Loucy (cell line): ENCODE data around the gene BCL11B.

Source experiments
- H2AFZ ChIP-seq: fragments of 200-600 bp; sonication (generic); 2 replicates; pipeline ENCODE4 v1.6.0; 2016; ENCODE audit warnings: antibody characterized with exemption, mild to moderate bottlenecking, low read length, moderate library complexity
- H3F3A ChIP-seq: fragments of 200-600 bp; 2 replicates; pipeline ENCODE4 v1.6.0; 2016; ENCODE audit warnings: antibody characterized with exemption, low read depth, mild to moderate bottlenecking
- H3K27me3 ChIP-seq: fragments of 200-600 bp; sonication (generic); 2 replicates; pipeline ENCODE4 v1.6.1; 2014; ENCODE audit warnings: low read length, mild to moderate bottlenecking; ENCODE audit not compliant: insufficient read depth, poor library complexity, severe bottlenecking
- H3K36me3 ChIP-seq: fragments of 200-600 bp; sonication (generic); 2 replicates; pipeline ENCODE4 v1.6.1; 2016; ENCODE audit warnings: low read length; ENCODE audit not compliant: insufficient read depth
- H3K4me1 ChIP-seq: fragments of 200-600 bp; sonication (generic); 2 replicates; pipeline ENCODE4 v1.5.1; 2014; ENCODE audit warnings: low read length, mild to moderate bottlenecking; ENCODE audit not compliant: insufficient read depth, poor library complexity, severe bottlenecking
- H3K4me2 ChIP-seq: fragments of 200-600 bp; sonication (generic); 2 replicates; pipeline ENCODE4 v1.6.0; 2014; ENCODE audit warnings: antibody characterized with exemption, low read length, low read depth, mild to moderate bottlenecking; ENCODE audit not compliant: poor library complexity, severe bottlenecking
- H3K4me3 ChIP-seq: fragments of 200-600 bp; sonication (generic); 2 replicates; pipeline ENCODE4 v1.5.1; 2014; ENCODE audit warnings: low read length, mild to moderate bottlenecking, mixed read lengths; ENCODE audit not compliant: poor library complexity, severe bottlenecking
- H3K79me2 ChIP-seq: fragments of 200-600 bp; sonication (generic); 2 replicates; pipeline ENCODE4 v1.6.1; 2014; ENCODE audit warnings: low read length; ENCODE audit not compliant: insufficient read depth
- H3K9ac ChIP-seq: fragments of 200-600 bp; sonication (generic); 2 replicates; pipeline ENCODE4 v1.6.0; 2014; ENCODE audit warnings: mild to moderate bottlenecking, low read depth, low read length, moderate library complexity; ENCODE audit not compliant: poor library complexity, severe bottlenecking
- H3K9me2 ChIP-seq: fragments of 200-600 bp; sonication (generic); replicated peaks from 2 replicates; pipeline ENCODE4 v1.6.1; 2016; ENCODE audit warnings: low read depth, low read length, mixed read lengths
- H3K9me3 ChIP-seq: fragments of 200-600 bp; sonication (generic); 2 replicates; pipeline ENCODE4 v1.6.1; 2014; ENCODE audit warnings: mild to moderate bottlenecking, antibody characterized with exemption, low read length, low read depth; ENCODE audit not compliant: insufficient read depth
- H4K20me1 ChIP-seq: fragments of 200-600 bp; sonication (generic); 2 replicates; pipeline ENCODE4 v1.6.0; 2014; ENCODE audit warnings: antibody characterized with exemption, low read length, mild to moderate bottlenecking; ENCODE audit not compliant: insufficient read depth, poor library complexity, severe bottlenecking
- EZH2phosphoT487 ChIP-seq: fragments of 200-600 bp; IDR thresholded peaks from 2 replicates; pipeline ENCODE4 v1.6.1; 2018; ENCODE audit warnings: antibody characterized with exemption, mild to moderate bottlenecking, moderate library complexity, borderline replicate concordance
- TF ChIP-seq, protein P1 (sequence below): fragments of 200-600 bp; sonication (generic); conservative IDR thresholded peaks from 2 replicates; pipeline ENCODE4 v1.5.1; 2014; ENCODE audit warnings: mild to moderate bottlenecking, antibody characterized with exemption, low read length

The BCL11B gene

DNA sequence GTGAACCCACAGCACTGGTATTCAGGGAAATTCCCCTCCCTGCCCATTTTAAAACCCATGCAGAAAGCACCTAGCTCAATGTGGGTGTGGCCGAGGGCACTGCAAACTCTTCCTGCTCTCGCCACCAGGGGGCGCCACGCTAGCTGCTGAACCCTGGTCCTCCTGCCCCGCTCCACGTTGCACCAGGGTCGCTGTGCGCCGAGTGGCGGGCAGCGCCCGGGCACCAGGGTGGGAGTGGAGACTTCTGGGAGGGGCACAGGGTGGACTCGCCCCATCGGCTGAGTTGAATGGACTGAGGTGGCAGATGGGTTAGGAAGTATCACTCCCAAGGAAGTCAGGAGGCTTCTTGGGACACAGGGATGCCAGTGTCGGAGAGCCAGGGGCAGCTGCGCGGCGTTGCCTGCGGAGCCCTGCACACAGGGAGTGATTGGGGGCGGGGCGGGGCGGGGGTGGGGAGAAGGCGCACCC, 48.1 kb upstream of the BCL11B start:
- H3K27me3 ChIP-seq: no peaks in the 10 kb centered on the region
- no peaks in the 10 kb centered on the region for H3K9me3 ChIP-seq
- H3F3A ChIP-seq: no peaks in the 10 kb centered on the region
- no peak overlapping the region for H3K4me3 ChIP-seq
- TF ChIP-seq, protein P1, sequence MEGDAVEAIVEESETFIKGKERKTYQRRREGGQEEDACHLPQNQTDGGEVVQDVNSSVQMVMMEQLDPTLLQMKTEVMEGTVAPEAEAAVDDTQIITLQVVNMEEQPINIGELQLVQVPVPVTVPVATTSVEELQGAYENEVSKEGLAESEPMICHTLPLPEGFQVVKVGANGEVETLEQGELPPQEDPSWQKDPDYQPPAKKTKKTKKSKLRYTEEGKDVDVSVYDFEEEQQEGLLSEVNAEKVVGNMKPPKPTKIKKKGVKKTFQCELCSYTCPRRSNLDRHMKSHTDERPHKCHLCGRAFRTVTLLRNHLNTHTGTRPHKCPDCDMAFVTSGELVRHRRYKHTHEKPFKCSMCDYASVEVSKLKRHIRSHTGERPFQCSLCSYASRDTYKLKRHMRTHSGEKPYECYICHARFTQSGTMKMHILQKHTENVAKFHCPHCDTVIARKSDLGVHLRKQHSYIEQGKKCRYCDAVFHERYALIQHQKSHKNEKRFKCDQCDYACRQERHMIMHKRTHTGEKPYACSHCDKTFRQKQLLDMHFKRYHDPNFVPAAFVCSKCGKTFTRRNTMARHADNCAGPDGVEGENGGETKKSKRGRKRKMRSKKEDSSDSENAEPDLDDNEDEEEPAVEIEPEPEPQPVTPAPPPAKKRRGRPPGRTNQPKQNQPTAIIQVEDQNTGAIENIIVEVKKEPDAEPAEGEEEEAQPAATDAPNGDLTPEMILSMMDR: peak; percentile 92
- TF ChIP-seq EZH2phosphoT487: no peak
- no peaks in the 10 kb centered on the region for H3K4me1 ChIP-seq
- H3K9me2 ChIP-seq: no peaks in the 10 kb centered on the region
- H3K4me2 ChIP-seq: no peak overlapping the region
- no peaks in the 10 kb centered on the region for H3K79me2 ChIP-seq
- no peaks in the 10 kb centered on the region for H4K20me1 ChIP-seq
- H3K9ac ChIP-seq: no peak overlapping the region
- no peaks in the 10 kb centered on the region for H3K36me3 ChIP-seq
- H2AFZ ChIP-seq: no peak overlapping the region

DNA sequence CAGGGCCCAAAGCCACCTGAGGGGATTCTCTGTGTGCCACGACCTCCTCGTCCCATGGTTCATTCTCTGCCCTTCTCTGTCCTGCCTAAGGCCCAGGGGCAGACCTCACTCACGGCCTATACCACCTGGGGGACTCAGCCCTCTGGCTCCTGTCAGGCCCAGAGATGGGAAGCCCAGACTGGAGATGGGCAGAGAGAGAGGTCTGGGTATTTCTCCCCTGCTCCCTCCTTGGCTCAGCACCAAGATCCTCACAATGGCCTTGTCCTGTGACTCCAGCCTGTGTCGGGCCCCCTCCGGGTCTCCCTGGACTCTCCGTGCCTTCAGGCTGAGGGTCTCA, 46.9 kb upstream of the BCL11B start:
- Histone ChIP-seq H3K36me3 (no peaks in the 10 kb centered on the region), H3K27me3 (no peaks in the 10 kb centered on the region), H4K20me1 (no peaks in the 10 kb centered on the region), H3K4me3 (no peak overlapping the region), H3K9ac (no peak overlapping the region), H3K9me3 (no peaks in the 10 kb centered on the region), H3K9me2 (no peaks in the 10 kb centered on the region), H3K79me2 (no peaks in the 10 kb centered on the region), H3K4me1 (no peaks in the 10 kb centered on the region), H2AFZ (no peak overlapping the region), H3K4me2 (no peak overlapping the region), H3F3A (no peaks in the 10 kb centered on the region)
- TF ChIP-seq, protein P1: no peak
- TF ChIP-seq EZH2phosphoT487: no peak

DNA sequence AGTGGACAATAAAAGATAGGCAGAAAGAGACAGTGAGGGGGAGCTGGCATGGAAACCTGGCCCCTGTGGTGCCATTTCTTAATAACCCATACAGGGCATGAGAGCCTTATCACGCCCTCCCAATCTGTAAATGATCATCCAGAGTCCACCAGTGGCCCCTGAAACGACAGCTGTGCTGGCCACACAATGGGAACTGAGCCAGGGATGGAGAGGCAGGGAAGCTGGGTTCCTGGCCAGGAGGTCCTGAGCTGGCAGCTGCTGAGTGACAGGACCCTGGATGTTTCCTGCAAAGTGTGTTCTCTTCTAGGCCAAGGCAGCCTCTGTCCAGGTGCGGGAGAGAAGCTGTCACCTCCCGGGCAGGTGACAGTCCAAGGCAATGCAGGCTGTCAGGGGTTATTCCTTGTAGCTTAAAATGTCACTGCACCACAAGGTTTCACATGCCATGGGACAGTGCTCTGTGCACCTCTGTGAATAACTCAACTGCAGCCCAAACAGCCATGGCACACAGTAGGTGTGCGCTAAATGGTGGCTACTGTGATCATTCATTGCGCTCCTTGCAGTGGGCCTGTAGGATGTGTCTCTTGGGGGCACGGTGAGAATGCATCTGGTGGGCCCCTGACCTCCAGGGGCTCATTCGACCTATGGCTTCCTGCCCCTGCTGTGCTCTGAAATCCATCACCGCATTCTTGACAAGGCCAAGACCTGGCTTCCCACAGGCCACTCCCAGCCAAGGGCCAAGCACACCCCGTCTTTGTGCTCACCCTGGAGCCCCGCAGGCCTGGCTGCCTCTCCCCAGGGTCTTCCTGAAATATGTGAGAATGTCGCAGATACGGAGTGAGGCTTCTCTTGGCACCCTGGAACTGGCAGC, 46.3 kb upstream of the BCL11B start:
- no peak overlapping the region for H3K4me3 ChIP-seq
- H3K79me2 ChIP-seq: no peaks in the 10 kb centered on the region
- no peaks in the 10 kb centered on the region for H3K4me1 ChIP-seq
- no peaks in the 10 kb centered on the region for H3K9me3 ChIP-seq
- H3K27me3 ChIP-seq: no peaks in the 10 kb centered on the region
- no peak overlapping the region for H3K9ac ChIP-seq
- H3K36me3 ChIP-seq: no peaks in the 10 kb centered on the region
- no peak overlapping the region for H2AFZ ChIP-seq
- no peaks in the 10 kb centered on the region for H3K9me2 ChIP-seq
- TF ChIP-seq, protein P1: no peak
- no peak for TF ChIP-seq EZH2phosphoT487
- no peaks in the 10 kb centered on the region for H4K20me1 ChIP-seq
- H3K4me2 ChIP-seq: no peak overlapping the region
- H3F3A ChIP-seq: no peaks in the 10 kb centered on the region
